IMR-90 (cell line): ENCODE results near the gene NUP210L. TPM values are rescaled to one million over a fixed set of nuclear protein-coding genes. Genes with fewer than 3 reads are reported as not detected.

Experiments used
- ATAC-seq: fragments of 200-7000 bp; cut with Tn5 transposase; 2 replicates; pipeline ENCODE4 v1.9.1; 2020; ENCODE audit warnings: low read depth, mild to moderate bottlenecking, moderate library complexity
- BruUV-seq: library from RNA; stranded (reverse); fragments of 400-500 nt; replicated peaks from 2 replicates; lab custom pipeline; 2021; lab: Mats Ljungman, UMichigan
- CTCF ChIA-PET: fragments of 300-600 bp; formaldehyde crosslinking; extraction: SDS; loops from one replicate; lab custom pipeline; 2021; ENCODE audit warnings: antibody characterized with exemption; lab: Yijun Ruan, JAX
- POLR2A ChIA-PET: fragments of 300-600 bp; sonication (Branson Sonifier 250); formaldehyde crosslinking; loops from one replicate; lab custom pipeline; 2022; ENCODE audit warnings: antibody characterized with exemption; ENCODE audit not compliant: unreplicated experiment; lab: Charles Lee
- DNase-seq: peaks from one replicate; pipeline ENCODE4 v3.0.0; 2013
- H2AFZ ChIP-seq: replicated peaks from 2 replicates; pipeline ENCODE3; 2013; ENCODE audit warnings: low read length, mild to moderate bottlenecking; ENCODE audit not compliant: poor library complexity
- H2AK5ac ChIP-seq: 2 replicates; pipeline ENCODE4 v1.6.1; 2013; ENCODE audit warnings: low read depth, low read length, inconsistent platforms
- H2AK9ac ChIP-seq: replicated peaks from 2 replicates; pipeline ENCODE3; 2013; ENCODE audit warnings: mild to moderate bottlenecking, low read depth, low read length, moderate library complexity; ENCODE audit not compliant: poor library complexity
- H2BK120ac ChIP-seq: 2 replicates; pipeline ENCODE4 v1.6.1; 2013; ENCODE audit warnings: low read depth, low read length, inconsistent platforms
- H2BK15ac ChIP-seq: 3 replicates; pipeline ENCODE4 v1.6.1; 2013; ENCODE audit warnings: low read depth, low read length, inconsistent platforms
- H2BK20ac ChIP-seq: 2 replicates; pipeline ENCODE4 v1.6.1; 2013; ENCODE audit warnings: low read depth, mild to moderate bottlenecking, inconsistent platforms, low read length, moderate library complexity
- H2BK5ac ChIP-seq: 2 replicates; pipeline ENCODE4 v1.6.1; 2013; ENCODE audit warnings: mild to moderate bottlenecking, low read depth, low read length, inconsistent platforms; ENCODE audit not compliant: poor library complexity, severe bottlenecking
- H3K14ac ChIP-seq: replicated peaks from 2 replicates; pipeline ENCODE4 v1.6.1; 2013; ENCODE audit warnings: low read depth, low read length, inconsistent platforms
- H3K18ac ChIP-seq: 2 replicates; pipeline ENCODE4 v1.6.1; 2013; ENCODE audit warnings: low read depth, low read length, control low read depth
- H3K23ac ChIP-seq: 2 replicates; pipeline ENCODE4 v1.6.1; 2013; ENCODE audit warnings: low read depth, low read length, inconsistent platforms
- H3K27ac ChIP-seq: 2 replicates; pipeline ENCODE4 v1.5.1; 2013; ENCODE audit warnings: mild to moderate bottlenecking, control low read depth, low read length; ENCODE audit not compliant: insufficient read depth
- H3K27me3 ChIP-seq: 2 replicates; pipeline ENCODE4 v1.6.1; 2013; ENCODE audit warnings: low read length; ENCODE audit not compliant: control insufficient read depth, insufficient read depth
- H3K36me3 ChIP-seq: 2 replicates; pipeline ENCODE4 v1.6.1; 2013; ENCODE audit warnings: low read length, mixed read lengths; ENCODE audit not compliant: control insufficient read depth, insufficient read depth
- H3K4ac ChIP-seq: 2 replicates; pipeline ENCODE4 v1.6.1; 2013; ENCODE audit warnings: low read depth, low read length, inconsistent platforms
- H3K4me1 ChIP-seq: 2 replicates; pipeline ENCODE4 v1.6.1; 2013; ENCODE audit warnings: low read length, mixed read lengths; ENCODE audit not compliant: control insufficient read depth, insufficient read depth
- H3K4me2 ChIP-seq: 2 replicates; pipeline ENCODE4 v1.6.1; 2013; ENCODE audit warnings: low read depth, mild to moderate bottlenecking, control low read depth, low read length, moderate library complexity
- H3K4me3 ChIP-seq: 2 replicates; pipeline ENCODE4 v1.5.1; 2013; ENCODE audit warnings: low read depth, mild to moderate bottlenecking, control low read depth, low read length, moderate library complexity; ENCODE audit not compliant: insufficient read depth
- H3K56ac ChIP-seq: 2 replicates; pipeline ENCODE4 v1.6.1; 2013; ENCODE audit warnings: low read length, inconsistent platforms; ENCODE audit not compliant: insufficient read depth; ENCODE audit errors: extremely low read depth
- H3K79me1 ChIP-seq, 2 experiments: 2 replicates each; pipeline ENCODE4 v1.6.1; 2013; ENCODE audit warnings: low read length in 2 of 2, inconsistent platforms in 1 of 2, low read depth in 1 of 2
- H3K9ac ChIP-seq: 2 replicates; pipeline ENCODE4 v1.6.1; 2013; ENCODE audit warnings: low read depth, low read length, control low read depth
- H3K9me1 ChIP-seq: 2 replicates; pipeline ENCODE4 v1.6.1; 2013; ENCODE audit warnings: low read length, inconsistent platforms; ENCODE audit not compliant: insufficient read depth
- H3K9me3 ChIP-seq: 2 replicates; pipeline ENCODE4 v1.6.1; 2013; ENCODE audit warnings: low read length; ENCODE audit not compliant: control insufficient read depth, insufficient read depth
- H4K20me1 ChIP-seq: 2 replicates; pipeline ENCODE4 v1.6.1; 2013; ENCODE audit warnings: low read length, inconsistent platforms; ENCODE audit not compliant: insufficient read depth
- H4K5ac ChIP-seq: 2 replicates; pipeline ENCODE4 v1.6.1; 2013; ENCODE audit warnings: mild to moderate bottlenecking, low read depth, low read length, control low read depth
- H4K8ac ChIP-seq, 2 experiments: 2 replicates each; pipeline ENCODE4 v1.6.1; 2013; ENCODE audit warnings: low read depth in 2 of 2, low read length in 2 of 2, control low read depth in 1 of 2, inconsistent platforms in 1 of 2
- H4K91ac ChIP-seq: 2 replicates; pipeline ENCODE4 v1.6.1; 2013; ENCODE audit warnings: low read depth, low read length, inconsistent platforms; ENCODE audit not compliant: insufficient read depth
- BHLHE40 ChIP-seq: fragments of 150-350 bp; IDR thresholded peaks from 2 replicates; pipeline ENCODE4 v1.6.1; 2016; ENCODE audit warnings: mild to moderate bottlenecking, low read depth, low read length
- CEBPB ChIP-seq: IDR thresholded peaks from 2 replicates; pipeline ENCODE4 v1.6.1; 2012; ENCODE audit warnings: low read depth, low read length, improper control_type of control experiment
- FOS ChIP-seq: fragments of 150-350 bp; IDR thresholded peaks from 2 replicates; pipeline ENCODE4 v1.6.1; 2016; ENCODE audit warnings: low read depth, low read length
- MAFK ChIP-seq: IDR thresholded peaks from 2 replicates; pipeline ENCODE4 v1.6.1; 2012; ENCODE audit warnings: low read depth, low read length, improper control_type of control experiment
- MAZ ChIP-seq: IDR thresholded peaks from 2 replicates; pipeline ENCODE4 v1.6.1; 2012; ENCODE audit warnings: low read depth, mild to moderate bottlenecking, low read length, improper control_type of control experiment, moderate library complexity, borderline replicate concordance
- MXI1 ChIP-seq: IDR thresholded peaks from 2 replicates; pipeline ENCODE4 v1.6.1; 2012; ENCODE audit warnings: low read depth, mild to moderate bottlenecking, low read length, moderate library complexity, borderline replicate concordance
- POLR2A ChIP-seq: IDR thresholded peaks from 2 replicates; pipeline ENCODE4 v1.6.1; 2012; ENCODE audit warnings: mild to moderate bottlenecking, low read depth, low read length
- RAD21 ChIP-seq: IDR thresholded peaks from 2 replicates; pipeline ENCODE4 v1.6.1; 2012; ENCODE audit warnings: low read length, improper control_type of control experiment
- RCOR1 ChIP-seq: IDR thresholded peaks from 2 replicates; pipeline ENCODE4 v1.6.1; 2012; ENCODE audit warnings: mild to moderate bottlenecking, low read length, improper control_type of control experiment; ENCODE audit not compliant: insufficient replicate concordance
- RFX5 ChIP-seq: IDR thresholded peaks from 2 replicates; pipeline ENCODE4 v1.8.0; 2012; ENCODE audit warnings: low read depth, mild to moderate bottlenecking, low read length, moderate library complexity
- SMC3 ChIP-seq: fragments of 150-350 bp; IDR thresholded peaks from 2 replicates; pipeline ENCODE4 v1.6.1; 2016; ENCODE audit warnings: low read depth, mild to moderate bottlenecking, antibody characterized with exemption, low read length, moderate library complexity
- WGBS, 2 experiments: methylation state at CpG; one replicate each; pipeline versions ENCODE4 v1.1.5 to v1.1.7; 2013; ENCODE audit warnings: missing lambda C conversion rate in 2 of 2; ENCODE audit not compliant: insufficient read length in 1 of 2; ENCODE audit errors: extremely low coverage in 2 of 2; 5-methylcytosine and 5-hydroxymethylcytosine counted together
- dilution Hi-C: fragments of 300-500 bp; cut with HindIII; formaldehyde crosslinking; loops from one replicate; pipeline ENCODE4 v1.14.3; 2018; ENCODE audit warnings: low sequenced_read_pairs; ENCODE audit not compliant: unreplicated experiment
- in situ Hi-C: fragments of 300-500 bp; cut with MboI; formaldehyde crosslinking; loops from 3 replicates; pipeline ENCODE4 v1.14.3; 2019; ENCODE audit warnings: low sequenced_read_pairs, inconsistent platforms, mixed read lengths
- intact Hi-C: fragments of 100-400 bp; cut with micrococcal nuclease; formaldehyde crosslinking; loops from 2 replicates; pipeline ENCODE4 v1.10.0; 2022
- polyA plus RNA-seq, 3 experiments: library from polyadenylated mRNA; depleted of rRNA; stranded (reverse); fragments of >200 nt; gene quantifications; 2 replicates each; pipeline ENCODE4 v1.2.3, GENCODE V29; 2012; ENCODE audit warnings: low replicate concordance in 1 of 3
- total RNA-seq: library from RNA; depleted of rRNA; stranded (reverse); fragments of >200 nt; gene quantifications from 2 replicates; pipeline ENCODE4 v1.2.3, GENCODE V29; 2012
- TF ChIP-seq, protein P1 (sequence below): conservative IDR thresholded peaks from 2 replicates; pipeline ENCODE4 v1.5.1; 2012; ENCODE audit warnings: mild to moderate bottlenecking, low read depth, low read length, improper control_type of control experiment
- TF ChIP-seq, protein P2 (sequence below): fragments of 150-350 bp; IDR thresholded peaks from 2 replicates; pipeline ENCODE4 v1.6.1; 2016; ENCODE audit warnings: low read depth, mild to moderate bottlenecking, low read length, moderate library complexity, borderline replicate concordance

NUP210L gene
- total and polyA plus RNA-seq, 2 of the 4 experiments (the other 2 are of a cell fraction) = under 0.01 to 0.02 TPM

DNA sequence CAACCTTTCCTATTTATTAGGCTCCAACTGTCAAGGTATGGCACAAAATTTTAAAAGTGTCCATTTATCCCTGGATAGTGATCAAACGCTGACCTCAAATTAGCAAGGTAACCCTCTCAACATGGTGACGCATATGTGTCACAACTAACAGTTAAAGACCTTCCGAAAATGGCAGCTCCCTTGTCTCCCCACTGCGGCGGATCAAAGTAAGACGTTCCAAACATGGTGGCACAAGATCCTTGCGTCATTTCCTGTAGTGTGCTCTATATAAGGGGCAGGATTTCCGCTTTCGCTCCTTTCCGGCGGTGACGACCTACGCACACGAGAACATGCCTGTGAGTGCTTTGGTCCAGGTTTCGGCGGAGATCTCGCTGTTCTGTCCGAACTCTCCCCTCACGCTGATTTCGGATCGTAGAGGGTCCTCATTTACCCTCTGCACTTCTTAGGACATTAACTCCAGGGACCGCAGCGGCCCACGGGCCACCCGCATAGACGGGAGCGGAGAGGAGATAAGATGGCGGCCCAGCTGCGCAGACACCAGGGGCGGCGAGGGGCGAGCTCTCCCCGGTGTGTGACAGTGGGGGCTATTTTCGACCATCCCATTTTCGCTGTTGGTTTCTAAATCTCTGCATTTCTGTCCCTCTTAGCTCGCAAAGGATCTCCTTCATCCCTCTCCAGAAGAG is 164.3 kb downstream of the NUP210L start, which contains the start of gene RPS27:
TSS of gene RPS27 (plus strand) at position 295 of the 683 bp plus-strand sequence. CDS start at position 330, 35 bp downstream.
- H4K8ac ChIP-seq = peak within 1 kb of the TSS; percentile 6 to 99
- peaks cover 21 to 44% of the 10 kb centered on the region in 2 experiments for H3K79me1 ChIP-seq
- H3K18ac ChIP-seq = peak within 1 kb of the TSS; percentile 56
- H3K9ac ChIP-seq = peak within 1 kb of the TSS; percentile 86
- H3K4ac ChIP-seq = peak within 1 kb of the TSS; percentile 99
- ChIA-PET POLR2A (interaction anchor here (0.5 to 1.0 kb wide), 11 partner anchors 9 to 263 kb away, joined by 3 to 18 read pairs (median 4); partner anchors contain the start of genes CREB3L4, CRTC2 and INTS3), CTCF (interaction anchor here (0.6 kb wide), 1 partner anchor 40 kb away, joined by 3 read pairs; no protein-coding TSS in a partner anchor)
- H3K4me2 ChIP-seq = peak within 1 kb of the TSS; percentile 86
- no peak within 1 kb of the TSS; the same call in 2 of the 3 replicates for H2BK15ac ChIP-seq
- H2AFZ ChIP-seq = peak within 1 kb of the TSS; percentile 88
- H2AK5ac ChIP-seq = peak within 1 kb of the TSS; percentile 98
- DNase-seq (peak; percentile 99), ATAC-seq (peak; percentile 55)
- no peaks in the 10 kb centered on the region for H3K27me3 ChIP-seq
- H2BK20ac ChIP-seq = peak within 1 kb of the TSS; percentile 41; the same call in 1 of the 2 replicates
- peak within 1 kb of the TSS; percentile 63 for H4K5ac ChIP-seq
- peak within 1 kb of the TSS; percentile 83 for H3K27ac ChIP-seq
- H2BK5ac ChIP-seq = peak within 1 kb of the TSS; percentile 94
- WGBS, 2 experiments = 0% methylated on average over 2 of the region's 36 CpGs; no CpG with 5 or more reads in 1 of the 2 experiments
- 0 out of 2 replicates have a peak, but pooled peaks cover 2% of the 10 kb centered on the region for H3K4me1 ChIP-seq
- H3K14ac ChIP-seq = peak within 1 kb of the TSS; percentile 100
- peak within 1 kb of the TSS; percentile 99 for H3K23ac ChIP-seq
- H3K4me3 ChIP-seq = peak within 1 kb of the TSS; percentile 57
- in situ Hi-C loops (no loop called here), dilution Hi-C loops (no loop called here), intact Hi-C loops (loop anchor here (2.0 kb wide), 2 partner anchors 166 to 192 kb away; no protein-coding TSS in a partner anchor)
- H4K20me1 ChIP-seq = peaks cover 23% of the 10 kb centered on the region; the same call in 1 of the 2 replicates
- no peaks in the 10 kb centered on the region for H3K9me3 ChIP-seq
- H3K36me3 ChIP-seq = peaks cover 27% of the 10 kb centered on the region
- H2AK9ac ChIP-seq = peak within 1 kb of the TSS; percentile 99
- peak within 1 kb of the TSS; percentile 93 for H4K91ac ChIP-seq
- peak within 1 kb of the TSS; percentile 64; the same call in 1 of the 2 replicates for H2BK120ac ChIP-seq
- peaks cover 4% of the 10 kb centered on the region; the same call in 1 of the 2 replicates for H3K9me1 ChIP-seq
- no TSS peak for BruUV-seq
- H3K56ac ChIP-seq = peak within 1 kb of the TSS; percentile 94
- TF ChIP-seq SMC3 (no peak), MAZ (peak; percentile 58; the same call in 1 of the 2 replicates), RAD21 (no peak), MXI1 (peak; percentile 73; the same call in 1 of the 2 replicates), RCOR1 (no peak), POLR2A (peak; percentile 100), FOS (peak; percentile 47; the same call in 1 of the 2 replicates), MAFK (no peak), CEBPB (peak; percentile 93), RFX5 (no peak), BHLHE40 (peak; percentile 76)
- TF ChIP-seq, protein P1, sequence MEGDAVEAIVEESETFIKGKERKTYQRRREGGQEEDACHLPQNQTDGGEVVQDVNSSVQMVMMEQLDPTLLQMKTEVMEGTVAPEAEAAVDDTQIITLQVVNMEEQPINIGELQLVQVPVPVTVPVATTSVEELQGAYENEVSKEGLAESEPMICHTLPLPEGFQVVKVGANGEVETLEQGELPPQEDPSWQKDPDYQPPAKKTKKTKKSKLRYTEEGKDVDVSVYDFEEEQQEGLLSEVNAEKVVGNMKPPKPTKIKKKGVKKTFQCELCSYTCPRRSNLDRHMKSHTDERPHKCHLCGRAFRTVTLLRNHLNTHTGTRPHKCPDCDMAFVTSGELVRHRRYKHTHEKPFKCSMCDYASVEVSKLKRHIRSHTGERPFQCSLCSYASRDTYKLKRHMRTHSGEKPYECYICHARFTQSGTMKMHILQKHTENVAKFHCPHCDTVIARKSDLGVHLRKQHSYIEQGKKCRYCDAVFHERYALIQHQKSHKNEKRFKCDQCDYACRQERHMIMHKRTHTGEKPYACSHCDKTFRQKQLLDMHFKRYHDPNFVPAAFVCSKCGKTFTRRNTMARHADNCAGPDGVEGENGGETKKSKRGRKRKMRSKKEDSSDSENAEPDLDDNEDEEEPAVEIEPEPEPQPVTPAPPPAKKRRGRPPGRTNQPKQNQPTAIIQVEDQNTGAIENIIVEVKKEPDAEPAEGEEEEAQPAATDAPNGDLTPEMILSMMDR = no peak
- TF ChIP-seq, protein P2, sequence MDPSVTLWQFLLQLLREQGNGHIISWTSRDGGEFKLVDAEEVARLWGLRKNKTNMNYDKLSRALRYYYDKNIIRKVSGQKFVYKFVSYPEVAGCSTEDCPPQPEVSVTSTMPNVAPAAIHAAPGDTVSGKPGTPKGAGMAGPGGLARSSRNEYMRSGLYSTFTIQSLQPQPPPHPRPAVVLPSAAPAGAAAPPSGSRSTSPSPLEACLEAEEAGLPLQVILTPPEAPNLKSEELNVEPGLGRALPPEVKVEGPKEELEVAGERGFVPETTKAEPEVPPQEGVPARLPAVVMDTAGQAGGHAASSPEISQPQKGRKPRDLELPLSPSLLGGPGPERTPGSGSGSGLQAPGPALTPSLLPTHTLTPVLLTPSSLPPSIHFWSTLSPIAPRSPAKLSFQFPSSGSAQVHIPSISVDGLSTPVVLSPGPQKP = 0 out of 2 replicates have a peak, but pooled peaks have one; percentile 30
